HG03575 (cell line): Measurements from ENCODE around the gene TESMIN.

Source experiments
- ATAC-seq: cut with Tn5 transposase; IDR thresholded peaks from one replicate; pipeline ENCODE4 v1.9.1; 2021; ENCODE audit not compliant: unreplicated experiment, insufficient number of reproducible peaks, low FRiP score; ENCODE audit errors: extremely low read depth

The TESMIN gene

GRCh38 chr11:68687311-68687710, 64.0 kb downstream of the TESMIN start:
- ATAC-seq = no peak

- ATAC-seq = no peak
Observed at GRCh38 chr11:68686486-68686885, 64.8 kb downstream of the TESMIN start.

- no peak for ATAC-seq
Observed at GRCh38 chr11:68685656-68686380, 65.5 kb downstream of the TESMIN start.

DNA sequence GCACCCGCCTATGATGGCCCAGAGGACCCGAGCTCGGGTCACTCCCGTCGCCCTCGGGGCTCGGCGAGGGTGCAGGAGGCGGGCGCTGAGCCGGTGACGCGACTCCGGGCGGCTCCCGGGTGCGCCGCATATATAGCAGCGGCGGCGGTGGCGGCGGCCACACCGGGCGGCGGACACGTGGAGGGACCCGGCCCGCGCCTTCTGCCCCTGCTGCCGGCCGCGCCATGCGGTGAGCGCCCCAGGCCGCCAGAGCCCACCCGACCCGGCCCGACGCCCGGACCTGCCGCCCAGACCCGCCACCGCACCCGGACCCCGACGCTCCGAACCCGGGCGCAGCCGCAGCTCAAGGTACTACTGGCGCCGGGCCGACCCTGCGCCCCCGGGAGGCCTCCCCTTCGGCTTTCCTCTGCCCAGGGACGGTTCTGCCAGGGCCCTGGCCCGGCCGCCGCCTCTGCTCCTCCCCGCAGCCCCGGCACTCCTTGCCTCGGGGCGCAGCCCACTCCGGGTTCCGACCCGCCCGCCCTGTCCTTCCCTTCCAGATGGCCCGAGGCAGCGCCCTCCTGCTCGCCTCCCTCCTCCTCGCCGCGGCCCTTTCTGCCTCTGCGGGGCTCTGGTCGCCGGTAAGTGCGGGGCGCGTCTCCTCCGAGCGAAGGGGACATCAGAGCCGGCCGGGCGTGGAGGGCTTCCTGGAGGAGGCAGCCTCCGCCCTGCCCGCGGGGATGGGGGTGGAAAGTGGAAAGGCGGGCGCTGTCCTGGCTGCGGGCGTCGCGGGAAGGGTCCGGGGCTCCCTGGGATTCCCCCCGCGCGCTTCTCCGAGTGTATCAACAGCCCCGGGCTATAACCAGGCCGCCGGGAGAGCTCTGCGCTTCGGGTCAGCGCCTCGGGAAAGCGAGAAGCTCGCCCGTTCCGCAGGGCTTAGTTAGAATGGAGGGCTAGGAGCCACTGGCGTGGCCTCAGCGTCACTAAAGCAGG, 66.6 kb downstream of the TESMIN start, which contains the start of gene GAL:
GAL (plus strand) TSS at position 160 of the 972 bp plus-strand sequence; CDS start at position 540, 380 bp downstream.
- no peak for ATAC-seq

- ATAC-seq = no peak
Observed at GRCh38 chr11:68683536-68684384, 67.6 kb downstream of the TESMIN start.

DNA sequence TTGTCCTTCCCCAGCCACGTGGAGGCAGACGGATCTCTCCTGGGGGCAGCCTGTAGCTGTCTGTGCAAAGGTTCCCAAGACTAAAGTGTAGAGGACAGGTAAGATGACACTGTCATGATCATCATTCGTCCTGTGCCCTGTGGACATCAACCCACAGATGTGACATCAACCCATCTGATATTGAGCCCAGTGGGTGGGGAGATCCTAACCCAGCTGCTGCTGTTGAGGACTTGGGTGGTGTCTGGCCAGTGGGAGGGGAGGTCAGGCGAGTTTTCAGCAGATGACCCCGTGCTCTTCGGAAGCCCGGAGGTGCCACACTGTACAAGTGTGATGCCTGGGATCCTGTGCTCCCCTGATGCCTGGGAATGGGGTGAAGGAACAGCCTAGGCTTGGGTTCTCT, 68.2 kb downstream of the TESMIN start:
- ATAC-seq = no peak

GRCh38 chr11:68682531-68682961, 68.8 kb downstream of the TESMIN start:
- ATAC-seq = no peak

DNA sequence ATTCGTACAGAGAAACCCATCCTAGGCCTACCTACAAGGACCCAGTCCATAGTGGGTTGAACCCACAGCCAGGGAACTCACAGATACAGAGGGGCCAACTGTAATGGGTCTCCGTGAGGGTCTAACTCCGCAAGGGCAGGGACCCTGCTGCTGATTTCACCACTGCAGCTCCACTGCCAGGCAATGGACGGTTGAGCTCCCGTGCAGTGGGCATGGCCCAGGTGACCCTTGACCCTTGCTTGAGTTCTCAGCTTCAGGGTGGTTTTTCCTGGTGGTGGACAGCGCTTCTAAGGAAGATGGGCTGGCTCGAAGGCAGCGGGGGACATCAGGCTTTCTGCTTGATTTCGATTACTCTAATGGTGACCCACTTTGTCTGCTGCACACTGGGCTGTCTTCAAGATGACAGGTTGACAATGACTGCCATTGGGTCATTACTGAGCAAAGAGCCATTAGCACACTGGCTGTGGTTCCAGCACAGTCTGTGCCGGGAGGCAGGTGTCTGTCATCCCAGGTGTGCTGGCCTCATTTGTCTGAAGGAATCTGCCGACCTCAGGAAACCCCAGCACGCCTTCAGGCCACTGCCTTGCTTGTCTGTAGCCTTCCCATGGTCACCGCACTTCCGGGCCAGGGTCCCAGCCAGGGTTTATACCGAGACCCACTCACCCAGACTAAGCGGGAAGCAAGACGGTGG, 70.6 kb downstream of the TESMIN start:
- ATAC-seq = no peak

DNA sequence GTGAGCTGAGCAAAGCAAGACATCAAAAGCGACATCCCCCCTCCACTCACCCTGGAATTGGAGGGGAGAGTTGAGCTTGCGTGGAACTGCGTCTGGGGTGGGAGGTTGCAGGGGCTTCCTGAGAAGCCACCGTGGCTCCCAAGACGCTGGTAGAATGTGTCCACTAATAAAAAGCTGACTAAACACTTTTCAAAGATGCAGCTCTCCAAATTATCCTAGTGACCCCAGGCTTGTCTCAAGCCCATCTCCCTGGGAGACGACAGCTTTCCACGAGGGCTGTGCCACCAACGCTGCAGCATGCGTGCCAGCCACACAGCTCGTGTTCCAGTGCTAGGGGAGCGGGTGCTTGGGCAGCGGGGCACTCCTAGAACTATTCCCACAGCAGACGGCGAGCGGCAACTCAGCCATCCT, 73.3 kb downstream of the TESMIN start:
- ATAC-seq = no peak

DNA sequence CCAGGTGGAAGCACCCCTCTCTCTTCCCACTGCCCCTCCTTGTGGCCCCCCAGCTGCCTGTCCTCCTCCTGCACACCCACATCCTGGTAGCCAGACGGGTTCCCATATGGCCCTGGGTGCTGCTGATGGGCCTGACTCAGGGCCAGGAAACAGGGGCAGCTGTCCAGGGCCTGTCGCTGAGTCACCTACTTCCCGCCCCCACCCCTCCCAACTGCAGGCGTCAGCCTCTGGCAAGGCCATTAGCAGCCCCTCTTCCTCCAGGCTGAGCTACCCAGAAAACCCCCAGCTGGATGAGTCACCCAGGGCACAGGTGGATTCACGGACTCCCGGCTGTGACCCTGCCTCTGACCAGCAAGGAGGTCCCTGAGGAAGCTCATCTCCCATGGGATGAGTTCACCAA, 73.9 kb downstream of the TESMIN start:
- no peak for ATAC-seq

- no peak for ATAC-seq
Observed at GRCh38 chr11:68674461-68674860, 76.9 kb downstream of the TESMIN start.

DNA sequence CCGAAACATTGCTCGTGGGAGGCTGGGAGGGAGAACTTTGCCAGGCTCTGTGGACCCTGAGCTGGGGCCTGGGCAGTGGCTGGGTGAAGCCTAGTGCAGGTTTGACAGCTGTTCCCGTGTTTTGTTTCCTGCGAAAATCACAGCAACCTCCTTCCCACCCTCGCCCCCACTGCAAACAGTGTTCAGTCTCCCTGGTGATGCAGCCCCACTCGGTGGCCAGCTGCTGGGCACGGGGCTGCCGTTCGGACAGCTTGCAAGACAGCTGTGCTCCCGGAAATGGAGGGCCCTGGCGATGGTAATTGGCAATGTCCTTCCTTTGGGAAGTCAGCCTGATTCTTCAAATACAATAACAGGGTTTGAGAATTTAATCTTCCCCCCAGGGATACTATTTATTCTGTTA, 77.3 kb downstream of the TESMIN start:
- no peak for ATAC-seq

GRCh38 chr11:68673306-68673945, 77.9 kb downstream of the TESMIN start:
- no peak for ATAC-seq

GRCh38 chr11:68670208-68670992, 80.9 kb downstream of the TESMIN start:
- no peak for ATAC-seq

DNA sequence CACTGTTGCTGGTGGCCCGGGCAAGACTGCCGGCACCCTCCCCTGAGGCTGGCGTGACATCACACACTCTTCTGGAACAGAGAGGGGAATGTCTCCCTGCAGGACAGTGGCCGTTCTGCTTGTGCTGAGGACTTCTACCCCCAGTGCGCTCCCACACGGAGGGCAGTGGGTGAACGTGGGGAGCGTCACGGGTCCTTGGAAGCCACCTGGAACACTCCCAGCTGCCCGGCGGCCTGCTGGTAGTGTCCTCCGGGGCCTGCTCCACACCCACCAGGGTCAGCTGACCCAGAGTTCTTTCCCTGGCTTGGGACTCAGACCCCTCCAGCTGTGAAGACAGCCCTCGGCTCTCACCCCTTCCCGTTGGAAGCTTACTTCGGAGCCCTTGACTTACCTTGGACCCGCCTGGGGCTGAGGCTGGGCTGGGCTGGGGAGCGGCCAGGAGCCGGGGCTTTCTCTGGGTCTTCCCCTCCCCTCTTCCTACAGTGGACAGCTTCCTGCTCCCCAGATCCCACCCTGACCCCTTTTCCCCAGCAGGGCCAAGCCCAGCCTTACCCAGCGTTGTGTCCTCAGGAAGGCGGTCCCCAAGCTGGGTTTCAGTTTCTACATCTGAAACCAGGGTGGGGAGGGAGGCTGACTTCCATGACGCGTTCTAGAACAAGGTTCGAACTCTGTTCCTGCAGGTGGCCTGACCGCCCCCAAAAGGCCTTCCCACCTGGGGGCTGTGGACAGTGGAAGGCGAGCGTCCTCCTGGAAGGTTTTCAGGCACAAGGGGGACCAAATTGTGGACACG, 81.8 kb downstream of the TESMIN start:
- no peak for ATAC-seq
